ENCODE measurements around the gene CD8B2.

CD8B2 gene

DNA sequence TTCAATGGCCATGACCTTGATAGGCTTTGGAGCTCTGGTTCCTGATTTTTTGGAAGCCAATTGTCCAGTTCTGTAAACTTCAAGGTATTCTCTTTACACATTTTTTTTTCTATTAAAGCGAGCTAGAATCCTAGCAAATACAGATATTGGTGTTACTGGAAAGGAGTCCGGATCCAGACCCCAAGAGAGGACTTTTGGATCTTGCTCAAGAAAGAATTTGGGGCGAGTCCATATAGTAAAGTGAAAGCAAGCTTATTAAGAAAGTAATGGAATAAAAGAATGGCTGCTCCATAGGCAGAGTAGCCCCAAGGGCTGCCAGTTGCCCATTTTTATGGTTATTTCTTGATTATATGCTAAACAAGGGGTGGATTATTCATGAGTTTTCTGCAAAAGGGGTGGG, 45.1 kb downstream of the CD8B2 start:
- no CpG with 5 or more reads among the region's 3 CpGs for whole genome bisulfite sequencing (ENCODE audit: extremely low coverage, insufficient coverage, insufficient read length)

DNA sequence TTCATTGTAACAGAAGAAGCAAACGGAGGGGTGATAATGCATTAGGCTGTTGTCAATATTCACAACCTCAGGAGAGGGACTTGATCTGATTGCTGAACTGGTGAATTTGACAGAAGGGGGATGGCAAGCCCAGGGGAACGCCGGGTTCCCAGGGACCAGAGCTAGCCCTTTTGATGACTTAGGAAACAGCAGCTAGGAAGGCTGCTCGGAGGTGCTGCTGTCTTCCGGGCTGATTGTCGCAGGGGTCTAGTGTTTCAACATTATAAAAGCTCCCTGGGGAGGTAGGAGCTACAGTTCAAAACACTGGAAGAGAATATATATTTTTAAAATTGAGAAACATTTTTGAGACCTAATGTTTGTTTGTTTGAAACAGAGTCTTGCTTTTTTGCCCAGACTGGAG, 47.3 kb downstream of the CD8B2 start:
- WGBS (ENCODE audit: extremely low coverage, insufficient coverage, insufficient read length): no CpG with 5 or more reads among the region's 6 CpGs
- H3K4me2 ChIP-seq (ENCODE audit: low read length): no peak overlapping the region

More for the DNA sequence above, 45.1 kb downstream of the CD8B2 start:
- H3K4ac ChIP-seq (ENCODE audit: low read depth, low read length): no peak overlapping the region
- no peaks in the 10 kb centered on the region for H3K9me3 ChIP-seq (ENCODE audit: insufficient read depth, low read depth, low read length)
- DNase-seq: no peak
- no peaks in the 10 kb centered on the region for H3K79me2 ChIP-seq (ENCODE audit: control insufficient read depth, insufficient read depth, low read length, poor library complexity)
- H3K27me3 ChIP-seq (ENCODE audit: insufficient read depth, low read length): no peaks in the 10 kb centered on the region
- no peak overlapping the region for H2AFZ ChIP-seq (ENCODE audit: insufficient read depth, low read length, poor library complexity)
- no peaks in the 10 kb centered on the region for H3K36me3 ChIP-seq (ENCODE audit: control insufficient read depth in 1 of 2, insufficient read depth in 2 of 2, low read length in 2 of 2)
- no peak overlapping the region for H4K8ac ChIP-seq (ENCODE audit: low read depth, low read length)
- H3K79me1 ChIP-seq (ENCODE audit: low read length): peaks cover 11% of the 10 kb centered on the region
- peak overlapping the region; percentile 44 for H4K91ac ChIP-seq (ENCODE audit: low read depth, low read length)
- H3K14ac ChIP-seq (ENCODE audit: low read length): no peak overlapping the region
- no peak overlapping the region for H2BK5ac ChIP-seq (ENCODE audit: low read depth, low read length, poor library complexity)
- no peak overlapping the region for H3K18ac ChIP-seq (ENCODE audit: low read length)
- no peak overlapping the region for H2BK12ac ChIP-seq (ENCODE audit: low read length)
- H3K4me3 ChIP-seq (ENCODE audit: low read depth, low read length): no peak overlapping the region
- peaks cover 18 to 24% of the 10 kb centered on the region in 2 experiments for H3K4me1 ChIP-seq (ENCODE audit: control insufficient read depth in 1 of 2, insufficient read depth in 2 of 2, low read length in 2 of 2)
- H3K23ac ChIP-seq (ENCODE audit: low read length): no peak overlapping the region
- H2AK5ac ChIP-seq (ENCODE audit: low read length): no peak overlapping the region
- peak overlapping the region; percentile 53 for H3K27ac ChIP-seq (ENCODE audit: low read depth, low read length)
- H2BK120ac ChIP-seq (ENCODE audit: insufficient read depth, low read length, poor library complexity): peak overlapping the region; percentile 43
- H4K12ac ChIP-seq (ENCODE audit: low read depth, low read length): no peak overlapping the region
- no peak overlapping the region for H3K4me2 ChIP-seq (ENCODE audit: low read length)
- H3K9ac ChIP-seq (ENCODE audit: low read length): no peak overlapping the region

DNA sequence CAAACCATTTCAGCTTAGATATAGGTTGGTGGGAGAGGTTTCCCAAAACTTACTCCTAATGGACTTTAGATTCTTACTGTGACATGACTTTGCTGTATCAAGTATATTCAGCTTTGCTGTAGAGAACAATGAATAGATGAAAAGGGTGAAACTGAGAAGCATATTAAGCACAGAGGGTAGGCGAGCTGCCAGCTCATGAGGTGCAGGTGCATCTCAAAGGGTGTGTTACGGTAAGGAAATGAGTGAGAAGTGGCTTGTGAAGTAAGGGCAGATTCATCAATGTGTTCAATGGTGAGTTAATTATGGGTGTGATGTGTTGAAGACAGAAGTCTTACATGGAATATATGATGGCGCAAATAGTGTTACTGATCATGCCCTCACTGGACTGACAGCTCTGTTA, 49.3 kb downstream of the CD8B2 start:
- Histone ChIP-seq H3K4ac (ENCODE audit: low read depth, low read length) (no peak overlapping the region), H4K12ac (ENCODE audit: low read depth, low read length) (no peak overlapping the region), H3K4me1 (ENCODE audit: control insufficient read depth in 1 of 2, insufficient read depth in 2 of 2, low read length in 2 of 2) (peaks cover 16 to 23% of the 10 kb centered on the region in 2 experiments), H2BK120ac (ENCODE audit: insufficient read depth, low read length, poor library complexity) (no peak overlapping the region), H3K14ac (ENCODE audit: low read length) (no peak overlapping the region), H2AK5ac (ENCODE audit: low read length) (no peak overlapping the region), H4K8ac (ENCODE audit: low read depth, low read length) (no peak overlapping the region), H2BK12ac (ENCODE audit: low read length) (no peak overlapping the region), H3K18ac (ENCODE audit: low read length) (no peak overlapping the region), H3K36me3 (ENCODE audit: control insufficient read depth in 1 of 2, insufficient read depth in 2 of 2, low read length in 2 of 2) (no peaks in the 10 kb centered on the region), H3K27ac (ENCODE audit: low read depth, low read length) (no peak overlapping the region), H3K79me2 (ENCODE audit: control insufficient read depth, insufficient read depth, low read length, poor library complexity) (no peaks in the 10 kb centered on the region), H2BK5ac (ENCODE audit: low read depth, low read length, poor library complexity) (no peak overlapping the region), H4K91ac (ENCODE audit: low read depth, low read length) (no peak overlapping the region), H3K79me1 (ENCODE audit: low read length) (peaks cover 9% of the 10 kb centered on the region), H3K27me3 (ENCODE audit: insufficient read depth, low read length) (no peaks in the 10 kb centered on the region), H2AFZ (ENCODE audit: insufficient read depth, low read length, poor library complexity) (no peak overlapping the region), H3K4me3 (ENCODE audit: low read depth, low read length) (no peak overlapping the region), H3K9me3 (ENCODE audit: insufficient read depth, low read depth, low read length) (no peaks in the 10 kb centered on the region), H3K4me2 (ENCODE audit: low read length) (no peak overlapping the region), H3K23ac (ENCODE audit: low read length) (no peak overlapping the region), H3K9ac (ENCODE audit: low read length) (no peak overlapping the region)
- 100% methylated on average over 1 of the region's 3 CpGs for WGBS (ENCODE audit: extremely low coverage, insufficient coverage, insufficient read length)
- no peak for DNase-seq

More for the DNA sequence above, 47.3 kb downstream of the CD8B2 start:
- Histone ChIP-seq H2BK12ac (ENCODE audit: low read length) (no peak overlapping the region), H3K27me3 (ENCODE audit: insufficient read depth, low read length) (no peaks in the 10 kb centered on the region), H3K79me2 (ENCODE audit: control insufficient read depth, insufficient read depth, low read length, poor library complexity) (no peaks in the 10 kb centered on the region), H4K8ac (ENCODE audit: low read depth, low read length) (no peak overlapping the region), H3K79me1 (ENCODE audit: low read length) (peaks cover 11% of the 10 kb centered on the region), H3K9me3 (ENCODE audit: insufficient read depth, low read depth, low read length) (no peaks in the 10 kb centered on the region), H3K4ac (ENCODE audit: low read depth, low read length) (no peak overlapping the region), H4K12ac (ENCODE audit: low read depth, low read length) (no peak overlapping the region), H3K4me3 (ENCODE audit: low read depth, low read length) (no peak overlapping the region), H3K23ac (ENCODE audit: low read length) (no peak overlapping the region), H3K4me1 (ENCODE audit: control insufficient read depth in 1 of 2, insufficient read depth in 2 of 2, low read length in 2 of 2) (peaks cover 18 to 24% of the 10 kb centered on the region in 2 experiments), H3K27ac (ENCODE audit: low read depth, low read length) (no peak overlapping the region), H3K9ac (ENCODE audit: low read length) (no peak overlapping the region), H2BK5ac (ENCODE audit: low read depth, low read length, poor library complexity) (no peak overlapping the region), H2AFZ (ENCODE audit: insufficient read depth, low read length, poor library complexity) (no peak overlapping the region), H3K14ac (ENCODE audit: low read length) (no peak overlapping the region), H2AK5ac (ENCODE audit: low read length) (no peak overlapping the region), H4K91ac (ENCODE audit: low read depth, low read length) (no peak overlapping the region), H3K36me3 (ENCODE audit: control insufficient read depth in 1 of 2, insufficient read depth in 2 of 2, low read length in 2 of 2) (no peaks in the 10 kb centered on the region), H2BK120ac (ENCODE audit: insufficient read depth, low read length, poor library complexity) (no peak overlapping the region), H3K18ac (ENCODE audit: low read length) (no peak overlapping the region)
- DNase-seq: no peak

GRCh38 chr2:106537047-106537446, 49.9 kb downstream of the CD8B2 start:
- Histone ChIP-seq H3K79me2 (ENCODE audit: control insufficient read depth, insufficient read depth, low read length, poor library complexity) (no peaks in the 10 kb centered on the region), H3K4me3 (ENCODE audit: low read depth, low read length) (no peak overlapping the region), H3K9me3 (ENCODE audit: insufficient read depth, low read depth, low read length) (no peaks in the 10 kb centered on the region), H2AK5ac (ENCODE audit: low read length) (no peak overlapping the region), H4K91ac (ENCODE audit: low read depth, low read length) (no peak overlapping the region), H3K27me3 (ENCODE audit: insufficient read depth, low read length) (no peaks in the 10 kb centered on the region), H2BK5ac (ENCODE audit: low read depth, low read length, poor library complexity) (no peak overlapping the region), H2BK12ac (ENCODE audit: low read length) (no peak overlapping the region), H3K4me1 (ENCODE audit: control insufficient read depth in 1 of 2, insufficient read depth in 2 of 2, low read length in 2 of 2) (peaks cover 15 to 22% of the 10 kb centered on the region in 2 experiments), H2BK120ac (ENCODE audit: insufficient read depth, low read length, poor library complexity) (no peak overlapping the region), H3K23ac (ENCODE audit: low read length) (no peak overlapping the region), H3K4me2 (ENCODE audit: low read length) (no peak overlapping the region), H3K14ac (ENCODE audit: low read length) (no peak overlapping the region), H3K18ac (ENCODE audit: low read length) (no peak overlapping the region), H3K79me1 (ENCODE audit: low read length) (peaks cover 13% of the 10 kb centered on the region), H4K12ac (ENCODE audit: low read depth, low read length) (no peak overlapping the region), H3K4ac (ENCODE audit: low read depth, low read length) (no peak overlapping the region), H3K36me3 (ENCODE audit: control insufficient read depth in 1 of 2, insufficient read depth in 2 of 2, low read length in 2 of 2) (no peaks in the 10 kb centered on the region), H4K8ac (ENCODE audit: low read depth, low read length) (no peak overlapping the region), H2AFZ (ENCODE audit: insufficient read depth, low read length, poor library complexity) (no peak overlapping the region), H3K9ac (ENCODE audit: low read length) (no peak overlapping the region), H3K27ac (ENCODE audit: low read depth, low read length) (no peak overlapping the region)
- peak in 1 of 2 donors; percentile 46 for DNase-seq
- no CpG with 5 or more reads among the region's 4 CpGs for WGBS (ENCODE audit: extremely low coverage, insufficient coverage, insufficient read length)
